HepG2 (cell line): Measurements from ENCODE around the gene CD163L1. TPM values are rescaled to one million over a fixed set of nuclear protein-coding genes. Genes with fewer than 3 reads are reported as not detected.

ENCODE experiments used
- FOXC1 ChIP-seq: sonication (generic); formaldehyde crosslinking; IDR thresholded peaks from 2 replicates; pipeline ENCODE4 v1.8.0; 2022; ENCODE audit warnings: mild to moderate bottlenecking, missing genetic modification reagents, borderline replicate concordance
- GABPB1 ChIP-seq: IDR thresholded peaks from 2 replicates; pipeline ENCODE4 v1.6.1; 2016; ENCODE audit warnings: mild to moderate bottlenecking, missing genetic modification reagents, moderate library complexity, missing compliant biosample characterization
- KDM2A ChIP-seq: sonication (generic); formaldehyde crosslinking; IDR thresholded peaks from 2 replicates; pipeline ENCODE4 v1.4.0; 2020; ENCODE audit warnings: low read depth, missing genetic modification reagents, borderline replicate concordance
- MAFG ChIP-seq: sonication (generic); formaldehyde crosslinking; IDR thresholded peaks from 2 replicates; pipeline ENCODE4 v1.5.1; 2020; ENCODE audit warnings: mild to moderate bottlenecking, missing genetic modification reagents
- MIXL1 ChIP-seq: IDR thresholded peaks from 2 replicates; pipeline ENCODE4 v1.6.1; 2016
- MYC ChIP-seq: sonication (generic); formaldehyde crosslinking; IDR thresholded peaks from 2 replicates; pipeline ENCODE4 v1.9.0; 2021; ENCODE audit warnings: missing genetic modification reagents, borderline replicate concordance
- NR2F6 ChIP-seq, 2 experiments: IDR thresholded peaks; 2 replicates each; pipeline ENCODE4 v1.6.1; 2016; ENCODE audit warnings: antibody characterized with exemption in 1 of 2, mild to moderate bottlenecking in 1 of 2
- PITX1 ChIP-seq: sonication (generic); formaldehyde crosslinking; IDR thresholded peaks from 2 replicates; pipeline ENCODE4 v1.5.1; 2020; ENCODE audit warnings: mild to moderate bottlenecking, missing genetic modification reagents
- SRY ChIP-seq: sonication (generic); formaldehyde crosslinking; IDR thresholded peaks from 2 replicates; pipeline ENCODE4 v1.8.0; 2022; ENCODE audit warnings: mild to moderate bottlenecking, missing genetic modification reagents
- ZNF331 ChIP-seq: sonication (generic); formaldehyde crosslinking; IDR thresholded peaks from 2 replicates; pipeline ENCODE4 v1.4.0; 2020; ENCODE audit warnings: missing genetic modification reagents
- ZNF709 ChIP-seq: sonication (generic); formaldehyde crosslinking; IDR thresholded peaks from 2 replicates; pipeline ENCODE4 v1.5.0; 2020; ENCODE audit warnings: mild to moderate bottlenecking, missing genetic modification reagents
- ZNF768 ChIP-seq: sonication (generic); formaldehyde crosslinking; IDR thresholded peaks from 2 replicates; pipeline ENCODE4 v1.4.0; 2020; ENCODE audit warnings: missing genetic modification reagents
- ZNF781 ChIP-seq: sonication (generic); formaldehyde crosslinking; IDR thresholded peaks from 2 replicates; pipeline ENCODE4 v1.5.1; 2020; ENCODE audit warnings: borderline replicate concordance, mild to moderate bottlenecking, missing genetic modification reagents; ENCODE audit errors: not compliant biosample characterization
- polyA plus RNA-seq, 8 experiments: library from polyadenylated mRNA; depleted of rRNA in 3 of 8; stranded (reverse) in 7 of 8; unstranded in 1 of 8; fragments of >200 nt; fragmentation: Illumina TruSeq in 4 of 8; extraction: Trizol in 4 of 8; gene quantifications; 2 replicates each; pipeline versions ENCODE4 v1.2.1 to v1.2.3, GENCODE V29; 2011 to 2016; ENCODE audit warnings: low read depth in 4 of 8, missing spikeins in 1 of 8, mixed read lengths in 1 of 8; ENCODE audit not compliant: insufficient read depth in 1 of 8
- total RNA-seq, 5 experiments: library from RNA; depleted of rRNA; stranded (reverse); fragments of >200 nt; fragmentation: Illumina TruSeq; extraction: Trizol; gene quantifications; 2 replicates each; pipeline ENCODE4 v1.2.3, GENCODE V29; 2016; ENCODE audit warnings: low read depth in 1 of 5
- TF ChIP-seq, protein P1 (sequence below): sonication (generic); formaldehyde crosslinking; IDR thresholded peaks from 2 replicates; pipeline ENCODE4 v1.9.0; 2022; ENCODE audit warnings: missing genetic modification reagents, mild to moderate bottlenecking, borderline replicate concordance
- TF ChIP-seq, protein P2 (sequence below): sonication (generic); formaldehyde crosslinking; conservative IDR thresholded peaks from 2 replicates; pipeline ENCODE4 v1.4.0; 2020; ENCODE audit warnings: mild to moderate bottlenecking, missing genetic modification reagents, moderate library complexity
- TF ChIP-seq, protein P3 (sequence below): sonication (generic); formaldehyde crosslinking; IDR thresholded peaks from 2 replicates; pipeline ENCODE4 v1.5.0; 2020; ENCODE audit warnings: missing genetic modification reagents, mild to moderate bottlenecking, borderline replicate concordance
- TF ChIP-seq, protein P4 (sequence below): fragments of 450-650 bp; IDR thresholded peaks from 2 replicates; pipeline ENCODE4 v1.6.1; 2017
- TF ChIP-seq, protein P5 (sequence below), 2 experiments: sonication (generic) in 1 of 2; formaldehyde crosslinking in 1 of 2; IDR thresholded peaks; 2 replicates each; pipeline versions ENCODE4 v1.4.0 to v1.6.1; 2018 to 2020; ENCODE audit warnings: missing genetic modification reagents in 2 of 2, borderline replicate concordance in 1 of 2, low read depth in 1 of 2, mild to moderate bottlenecking in 1 of 2, missing biosample characterization in 1 of 2

CD163L1 gene
- total and polyA plus RNA-seq, 2 of the 13 experiments (the other 11 are each of a cell fraction or from before 2014, with no cell fraction given) = 3.4 to 6.8 TPM

GRCh38 chr12:7374423-7375144, 69.4 kb downstream of the CD163L1 start (continued):
- peak; percentile 34; the same call in 1 of the 2 replicates for TF ChIP-seq NR2F6 (IDR thresholded peaks at IDR 0.05)
- TF ChIP-seq NR2F6 (CRISPR knock-in tag; IDR thresholded peaks at IDR 0.05) = peak; percentile 29; the same call in 1 of the 2 replicates
- TF ChIP-seq, protein P1, sequence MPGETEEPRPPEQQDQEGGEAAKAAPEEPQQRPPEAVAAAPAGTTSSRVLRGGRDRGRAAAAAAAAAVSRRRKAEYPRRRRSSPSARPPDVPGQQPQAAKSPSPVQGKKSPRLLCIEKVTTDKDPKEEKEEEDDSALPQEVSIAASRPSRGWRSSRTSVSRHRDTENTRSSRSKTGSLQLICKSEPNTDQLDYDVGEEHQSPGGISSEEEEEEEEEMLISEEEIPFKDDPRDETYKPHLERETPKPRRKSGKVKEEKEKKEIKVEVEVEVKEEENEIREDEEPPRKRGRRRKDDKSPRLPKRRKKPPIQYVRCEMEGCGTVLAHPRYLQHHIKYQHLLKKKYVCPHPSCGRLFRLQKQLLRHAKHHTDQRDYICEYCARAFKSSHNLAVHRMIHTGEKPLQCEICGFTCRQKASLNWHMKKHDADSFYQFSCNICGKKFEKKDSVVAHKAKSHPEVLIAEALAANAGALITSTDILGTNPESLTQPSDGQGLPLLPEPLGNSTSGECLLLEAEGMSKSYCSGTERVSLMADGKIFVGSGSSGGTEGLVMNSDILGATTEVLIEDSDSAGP (CRISPR knock-in tag) = peak; percentile 61
- TF ChIP-seq, protein P2, sequence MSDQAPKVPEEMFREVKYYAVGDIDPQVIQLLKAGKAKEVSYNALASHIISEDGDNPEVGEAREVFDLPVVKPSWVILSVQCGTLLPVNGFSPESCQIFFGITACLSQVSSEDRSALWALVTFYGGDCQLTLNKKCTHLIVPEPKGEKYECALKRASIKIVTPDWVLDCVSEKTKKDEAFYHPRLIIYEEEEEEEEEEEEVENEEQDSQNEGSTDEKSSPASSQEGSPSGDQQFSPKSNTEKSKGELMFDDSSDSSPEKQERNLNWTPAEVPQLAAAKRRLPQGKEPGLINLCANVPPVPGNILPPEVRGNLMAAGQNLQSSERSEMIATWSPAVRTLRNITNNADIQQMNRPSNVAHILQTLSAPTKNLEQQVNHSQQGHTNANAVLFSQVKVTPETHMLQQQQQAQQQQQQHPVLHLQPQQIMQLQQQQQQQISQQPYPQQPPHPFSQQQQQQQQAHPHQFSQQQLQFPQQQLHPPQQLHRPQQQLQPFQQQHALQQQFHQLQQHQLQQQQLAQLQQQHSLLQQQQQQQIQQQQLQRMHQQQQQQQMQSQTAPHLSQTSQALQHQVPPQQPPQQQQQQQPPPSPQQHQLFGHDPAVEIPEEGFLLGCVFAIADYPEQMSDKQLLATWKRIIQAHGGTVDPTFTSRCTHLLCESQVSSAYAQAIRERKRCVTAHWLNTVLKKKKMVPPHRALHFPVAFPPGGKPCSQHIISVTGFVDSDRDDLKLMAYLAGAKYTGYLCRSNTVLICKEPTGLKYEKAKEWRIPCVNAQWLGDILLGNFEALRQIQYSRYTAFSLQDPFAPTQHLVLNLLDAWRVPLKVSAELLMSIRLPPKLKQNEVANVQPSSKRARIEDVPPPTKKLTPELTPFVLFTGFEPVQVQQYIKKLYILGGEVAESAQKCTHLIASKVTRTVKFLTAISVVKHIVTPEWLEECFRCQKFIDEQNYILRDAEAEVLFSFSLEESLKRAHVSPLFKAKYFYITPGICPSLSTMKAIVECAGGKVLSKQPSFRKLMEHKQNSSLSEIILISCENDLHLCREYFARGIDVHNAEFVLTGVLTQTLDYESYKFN (CRISPR knock-in tag) = no peak
- peak; percentile 55; the same call in 1 of the 2 replicates for TF ChIP-seq KDM2A
- no peak; the same call in 1 of the 2 replicates for TF ChIP-seq MAFG
- no peak for TF ChIP-seq ZNF781 (CRISPR knock-in tag)
- TF ChIP-seq ZNF768 (CRISPR knock-in tag) = no peak
- no peak for TF ChIP-seq ZNF709 (CRISPR knock-in tag)
- no peak for TF ChIP-seq GABPB1 (CRISPR knock-in tag)
- TF ChIP-seq, protein P3, sequence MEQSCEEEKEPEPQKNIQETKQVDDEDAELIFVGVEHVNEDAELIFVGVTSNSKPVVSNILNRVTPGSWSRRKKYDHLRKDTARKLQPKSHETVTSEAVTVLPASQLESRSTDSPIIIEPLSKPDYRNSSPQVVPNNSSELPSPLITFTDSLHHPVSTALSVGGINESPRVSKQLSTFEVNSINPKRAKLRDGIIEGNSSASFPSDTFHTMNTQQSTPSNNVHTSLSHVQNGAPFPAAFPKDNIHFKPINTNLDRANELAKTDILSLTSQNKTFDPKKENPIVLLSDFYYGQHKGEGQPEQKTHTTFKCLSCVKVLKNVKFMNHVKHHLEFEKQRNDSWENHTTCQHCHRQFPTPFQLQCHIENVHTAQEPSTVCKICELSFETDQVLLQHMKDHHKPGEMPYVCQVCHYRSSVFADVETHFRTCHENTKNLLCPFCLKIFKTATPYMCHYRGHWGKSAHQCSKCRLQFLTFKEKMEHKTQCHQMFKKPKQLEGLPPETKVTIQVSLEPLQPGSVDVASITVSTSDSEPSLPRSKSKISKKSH (CRISPR knock-in tag) = peak; percentile 56; the same call in 1 of the 2 replicates
- TF ChIP-seq, protein P4, sequence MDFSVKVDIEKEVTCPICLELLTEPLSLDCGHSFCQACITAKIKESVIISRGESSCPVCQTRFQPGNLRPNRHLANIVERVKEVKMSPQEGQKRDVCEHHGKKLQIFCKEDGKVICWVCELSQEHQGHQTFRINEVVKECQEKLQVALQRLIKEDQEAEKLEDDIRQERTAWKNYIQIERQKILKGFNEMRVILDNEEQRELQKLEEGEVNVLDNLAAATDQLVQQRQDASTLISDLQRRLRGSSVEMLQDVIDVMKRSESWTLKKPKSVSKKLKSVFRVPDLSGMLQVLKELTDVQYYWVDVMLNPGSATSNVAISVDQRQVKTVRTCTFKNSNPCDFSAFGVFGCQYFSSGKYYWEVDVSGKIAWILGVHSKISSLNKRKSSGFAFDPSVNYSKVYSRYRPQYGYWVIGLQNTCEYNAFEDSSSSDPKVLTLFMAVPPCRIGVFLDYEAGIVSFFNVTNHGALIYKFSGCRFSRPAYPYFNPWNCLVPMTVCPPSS = no peak
- no peak for TF ChIP-seq FOXC1 (CRISPR knock-in tag)
- TF ChIP-seq MYC (CRISPR knock-in tag) = no peak
- TF ChIP-seq PITX1 = 0 out of 2 replicates have a peak, but pooled peaks have one; percentile 44
- TF ChIP-seq, protein P5, sequence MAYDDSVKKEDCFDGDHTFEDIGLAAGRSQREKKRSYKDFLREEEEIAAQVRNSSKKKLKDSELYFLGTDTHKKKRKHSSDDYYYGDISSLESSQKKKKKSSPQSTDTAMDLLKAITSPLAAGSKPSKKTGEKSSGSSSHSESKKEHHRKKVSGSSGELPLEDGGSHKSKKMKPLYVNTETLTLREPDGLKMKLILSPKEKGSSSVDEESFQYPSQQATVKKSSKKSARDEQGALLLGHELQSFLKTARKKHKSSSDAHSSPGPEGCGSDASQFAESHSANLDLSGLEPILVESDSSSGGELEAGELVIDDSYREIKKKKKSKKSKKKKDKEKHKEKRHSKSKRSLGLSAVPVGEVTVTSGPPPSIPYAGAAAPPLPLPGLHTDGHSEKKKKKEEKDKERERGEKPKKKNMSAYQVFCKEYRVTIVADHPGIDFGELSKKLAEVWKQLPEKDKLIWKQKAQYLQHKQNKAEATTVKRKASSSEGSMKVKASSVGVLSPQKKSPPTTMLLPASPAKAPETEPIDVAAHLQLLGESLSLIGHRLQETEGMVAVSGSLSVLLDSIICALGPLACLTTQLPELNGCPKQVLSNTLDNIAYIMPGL (CRISPR knock-in tag; IDR thresholded peaks at IDR 0.05; ENCODE audit: borderline replicate concordance in 1 of 2, low read depth in 1 of 2) = peak in 1 of 2 experiments; percentile 69; a peak in 1 of 4 replicates
- TF ChIP-seq SRY (CRISPR knock-in tag) = no peak
- peak; percentile 82 for TF ChIP-seq MIXL1
- 0 out of 2 replicates have a peak, but pooled peaks have one; percentile 45 for TF ChIP-seq ZNF331 (CRISPR knock-in tag)
